Fibroblast of the aortic adventitia (primary cell): ENCODE data around the gene TDG. TPM values are rescaled to one million over a fixed set of nuclear protein-coding genes. Genes with fewer than 3 reads are reported as not detected.

Experiments used
- DNase-seq: peaks from one replicate; pipeline ENCODE4 v3.0.0-alpha.2; 2010; ENCODE audit warnings: low read depth
- H3K4me3 ChIP-seq: 2 replicates; pipeline ENCODE4 v1.5.1; 2011; ENCODE audit warnings: low read depth, mild to moderate bottlenecking, control low read depth, low read length, moderate library complexity
- total RNA-seq: library from RNA; depleted of rRNA; stranded (reverse); fragments of >200 nt; gene quantifications from 2 replicates; pipeline ENCODE4 v1.2.3, GENCODE V29; 2012; ENCODE audit warnings: low replicate concordance
- TF ChIP-seq, protein P1 (sequence below): IDR thresholded peaks from 2 replicates; pipeline ENCODE4 v1.5.1; 2011; ENCODE audit warnings: mild to moderate bottlenecking, low read length, control low read depth, inconsistent platforms; ENCODE audit not compliant: insufficient read depth

TDG gene
- total RNA-seq, 1 donor, result 16.5 TPM

DNA sequence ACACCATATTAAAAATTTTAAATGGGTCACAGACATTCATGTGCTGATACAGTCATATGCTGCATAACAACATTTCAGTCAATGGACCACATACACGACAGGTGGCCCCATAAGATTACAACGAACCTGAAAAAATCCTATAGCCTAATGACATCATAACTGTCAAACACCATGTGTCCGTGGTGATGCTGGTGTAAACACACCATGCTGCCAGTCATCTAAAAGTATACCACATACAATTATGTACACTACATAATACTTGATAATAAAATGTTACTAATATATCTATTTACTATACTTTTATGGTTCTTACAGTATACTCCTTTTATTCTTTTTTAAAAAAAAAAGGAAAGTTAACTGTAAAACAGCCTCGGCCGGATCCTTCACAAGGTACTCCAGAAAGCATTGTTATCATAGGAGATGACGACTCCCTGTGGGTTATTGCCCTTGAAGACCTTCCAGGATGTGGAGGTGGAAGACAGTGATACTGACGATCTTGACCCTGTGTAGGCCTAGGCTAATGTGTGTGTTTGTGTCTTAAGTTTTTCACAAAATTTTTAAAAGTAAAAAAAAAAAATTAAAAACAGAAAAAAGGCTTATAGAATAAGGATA, 5.0 kb upstream of the TDG start:
- TF ChIP-seq, protein P1, sequence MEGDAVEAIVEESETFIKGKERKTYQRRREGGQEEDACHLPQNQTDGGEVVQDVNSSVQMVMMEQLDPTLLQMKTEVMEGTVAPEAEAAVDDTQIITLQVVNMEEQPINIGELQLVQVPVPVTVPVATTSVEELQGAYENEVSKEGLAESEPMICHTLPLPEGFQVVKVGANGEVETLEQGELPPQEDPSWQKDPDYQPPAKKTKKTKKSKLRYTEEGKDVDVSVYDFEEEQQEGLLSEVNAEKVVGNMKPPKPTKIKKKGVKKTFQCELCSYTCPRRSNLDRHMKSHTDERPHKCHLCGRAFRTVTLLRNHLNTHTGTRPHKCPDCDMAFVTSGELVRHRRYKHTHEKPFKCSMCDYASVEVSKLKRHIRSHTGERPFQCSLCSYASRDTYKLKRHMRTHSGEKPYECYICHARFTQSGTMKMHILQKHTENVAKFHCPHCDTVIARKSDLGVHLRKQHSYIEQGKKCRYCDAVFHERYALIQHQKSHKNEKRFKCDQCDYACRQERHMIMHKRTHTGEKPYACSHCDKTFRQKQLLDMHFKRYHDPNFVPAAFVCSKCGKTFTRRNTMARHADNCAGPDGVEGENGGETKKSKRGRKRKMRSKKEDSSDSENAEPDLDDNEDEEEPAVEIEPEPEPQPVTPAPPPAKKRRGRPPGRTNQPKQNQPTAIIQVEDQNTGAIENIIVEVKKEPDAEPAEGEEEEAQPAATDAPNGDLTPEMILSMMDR, result no peak
- H3K4me3 ChIP-seq, result no peak overlapping the region
- no peak for DNase-seq

- TF ChIP-seq, protein P1, result no peak
- DNase-seq, result no peak
- no peak overlapping the region for H3K4me3 ChIP-seq
Observed at GRCh38 chr12:103962493-103962892, 3.2 kb upstream of the TDG start.

GRCh38 chr12:103964805-103965204, 867 bp upstream of the TDG start:
- H3K4me3 ChIP-seq, result peak overlapping the region; percentile 85
- peak; percentile 8 for DNase-seq
- TF ChIP-seq, protein P1, result no peak

GRCh38 chr12:103965255-103965589, 450 bp upstream of the TDG start:
- TF ChIP-seq, protein P1, result no peak
- DNase-seq, result no peak
- peak overlapping the region; percentile 85 for H3K4me3 ChIP-seq

- TF ChIP-seq, protein P1, result no peak
- peak overlapping the region; percentile 85 for H3K4me3 ChIP-seq
- peak; percentile 25 for DNase-seq
Observed at GRCh38 chr12:103966736-103967135, 1.1 kb downstream of the TDG start.

GRCh38 chr12:103969391-103969790, 3.7 kb downstream of the TDG start:
- peak; percentile 23 for DNase-seq
- H3K4me3 ChIP-seq, result no peak overlapping the region
- TF ChIP-seq, protein P1, result no peak

DNA sequence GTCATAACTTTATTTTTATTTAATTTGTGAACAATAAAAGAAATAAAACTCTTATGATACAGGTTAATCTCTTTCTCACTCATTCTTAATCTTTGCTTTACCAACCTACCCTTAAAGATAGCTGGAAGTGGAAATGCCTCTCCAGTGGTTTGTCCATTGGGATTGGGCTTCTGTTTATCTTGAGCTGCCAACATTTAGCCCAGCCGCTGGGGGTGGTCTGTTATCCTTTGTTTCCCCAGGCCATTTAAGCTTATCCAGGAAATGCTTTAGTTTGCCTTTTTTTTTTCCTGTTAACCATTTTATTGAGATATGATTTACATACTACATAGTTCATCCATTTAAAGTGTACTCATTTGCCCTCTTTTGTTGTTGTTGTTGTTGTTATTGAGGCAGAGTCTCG, 8.2 kb downstream of the TDG start:
- DNase-seq, result no peak
- H3K4me3 ChIP-seq, result no peak overlapping the region
- TF ChIP-seq, protein P1, result no peak
